Large intestine (tissue), 12 donors: ENCODE results near the gene MINDY3. TPM values are rescaled to one million over a fixed set of nuclear protein-coding genes. Genes with fewer than 3 reads are reported as not detected.
A peak's percentile ranks its signal among the peaks of the same experiment; 100 is the strongest.

Experiments used
- DNase-seq, 2 donors: peaks; one replicate each; pipeline versions ENCODE4 v3.0.0 to v3.0.0-alpha.2; 2013
- H3K27ac ChIP-seq: one replicate; pipeline ENCODE4 v1.5.1; 2013; ENCODE audit warnings: low read length
- H3K27me3 ChIP-seq: 2 replicates; pipeline ENCODE4 v1.6.1; 2013; ENCODE audit warnings: low read length; ENCODE audit not compliant: control insufficient read depth, insufficient read depth
- H3K36me3 ChIP-seq: 2 replicates; pipeline ENCODE4 v1.6.1; 2013; ENCODE audit warnings: low read length; ENCODE audit not compliant: control insufficient read depth, insufficient read depth
- H3K4me1 ChIP-seq: one replicate; pipeline ENCODE4 v1.6.1; 2013; ENCODE audit warnings: low read length; ENCODE audit not compliant: control insufficient read depth, insufficient read depth
- H3K4me3 ChIP-seq: one replicate; pipeline ENCODE4 v1.5.1; 2013; ENCODE audit warnings: low read length
- H3K9me3 ChIP-seq: one replicate; pipeline ENCODE4 v1.6.1; 2013; ENCODE audit warnings: mild to moderate bottlenecking, low read depth, low read length, moderate library complexity; ENCODE audit not compliant: control insufficient read depth
- WGBS: methylation state at CpG from one replicate; pipeline ENCODE4 v1.1.5; 2013; ENCODE audit warnings: low lambda C conversion rate; ENCODE audit not compliant: insufficient coverage; 5-methylcytosine and 5-hydroxymethylcytosine counted together
- long read RNA-seq, 11 donors: transcript quantifications; one replicate each; lab custom pipeline, GENCODE V29; 2026
- polyA plus RNA-seq: library from polyadenylated mRNA; unstranded; fragments of 120-200 nt; gene quantifications from one replicate; pipeline ENCODE4 v1.2.1, GENCODE V29; 2013

Gene MINDY3
- 28.3 TPM for polyA plus RNA-seq
- long read RNA-seq, donor 1, partial matches to known transcripts, result 0 of 4 reads
- long read RNA-seq, donor 1, other reads (novel, unspliced or antisense), result 0 of 4 reads
- long read RNA-seq, donor 2, partial matches to known transcripts, result 0 of 5 reads
- long read RNA-seq, donor 2, other reads (novel, unspliced or antisense), result 0 of 5 reads
- long read RNA-seq, donor 3, result 0 reads
- long read RNA-seq, donor 4, partial matches to known transcripts, result 0 of 1 reads
- long read RNA-seq, donor 4, other reads (novel, unspliced or antisense), result 0 of 1 reads
- long read RNA-seq, donor 5, partial matches to known transcripts, result 0 of 2 reads
- long read RNA-seq, donor 5, other reads (novel, unspliced or antisense), result 0 of 2 reads
- long read RNA-seq, donor 6, result 0 reads
- long read RNA-seq, donor 7, partial matches to known transcripts, result 0 of 3 reads
- long read RNA-seq, donor 7, other reads (novel, unspliced or antisense), result 0 of 3 reads
- long read RNA-seq, donor 8, partial matches to known transcripts, result 0 of 4 reads
- long read RNA-seq, donor 8, other reads (novel, unspliced or antisense), result 0 of 4 reads
- long read RNA-seq, donor 9, partial matches to known transcripts, result 0 of 6 reads
- long read RNA-seq, donor 9, other reads (novel, unspliced or antisense), result 0 of 6 reads
- long read RNA-seq, donor 10, partial matches to known transcripts, result 0 of 4 reads
- long read RNA-seq, donor 10, other reads (novel, unspliced or antisense), result 0 of 4 reads
- long read RNA-seq, donor 11, partial matches to known transcripts, result 0 of 3 reads
- long read RNA-seq, donor 11, other reads (novel, unspliced or antisense), result 0 of 3 reads

DNA sequence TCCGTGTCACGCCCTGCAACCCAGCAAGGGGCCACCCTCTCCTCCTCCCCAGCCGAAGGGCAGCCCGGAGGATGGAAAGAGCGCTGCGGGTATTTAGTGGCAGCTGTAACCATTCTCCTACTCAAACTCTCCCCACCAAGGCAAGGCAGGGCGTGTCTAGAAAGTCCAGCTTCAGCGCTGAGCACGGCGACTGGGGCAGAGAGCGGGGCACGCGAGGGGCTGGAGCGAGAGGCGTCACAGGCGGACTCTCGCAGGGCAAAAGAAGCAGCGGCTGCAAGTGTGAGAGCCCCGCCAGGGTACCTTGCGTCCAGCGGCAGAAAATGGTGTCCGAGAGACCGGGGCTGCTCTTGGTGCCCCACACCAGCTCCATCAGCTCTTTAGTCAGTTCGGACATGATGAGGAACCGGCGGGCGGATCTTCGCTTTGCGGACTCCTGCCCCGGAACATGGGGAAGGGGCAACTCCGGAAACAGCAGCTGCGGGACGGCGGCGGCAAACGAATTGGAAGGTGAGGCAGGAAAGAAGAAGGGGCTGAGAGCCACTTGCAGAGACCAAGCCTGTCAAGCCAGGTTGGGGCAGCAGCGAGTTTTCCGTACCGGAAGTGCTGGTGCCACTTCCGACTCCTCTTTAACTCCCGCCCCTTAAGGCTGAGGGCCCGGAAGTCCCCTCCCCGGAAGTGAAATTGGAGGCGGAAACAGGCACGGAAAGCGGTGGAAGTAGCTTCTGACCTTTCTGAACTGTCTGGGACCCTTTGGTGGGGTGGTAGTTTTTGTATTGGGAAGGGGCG, at the start of gene MINDY3:
TSS of gene MINDY3 (minus strand) at position 602 of the 786 bp plus-strand sequence. CDS start at position 394, 208 bp downstream.
- no CpG with 5 or more reads among the region's 47 CpGs for WGBS
- peak; percentile 76 to 87 for DNase-seq

DNA sequence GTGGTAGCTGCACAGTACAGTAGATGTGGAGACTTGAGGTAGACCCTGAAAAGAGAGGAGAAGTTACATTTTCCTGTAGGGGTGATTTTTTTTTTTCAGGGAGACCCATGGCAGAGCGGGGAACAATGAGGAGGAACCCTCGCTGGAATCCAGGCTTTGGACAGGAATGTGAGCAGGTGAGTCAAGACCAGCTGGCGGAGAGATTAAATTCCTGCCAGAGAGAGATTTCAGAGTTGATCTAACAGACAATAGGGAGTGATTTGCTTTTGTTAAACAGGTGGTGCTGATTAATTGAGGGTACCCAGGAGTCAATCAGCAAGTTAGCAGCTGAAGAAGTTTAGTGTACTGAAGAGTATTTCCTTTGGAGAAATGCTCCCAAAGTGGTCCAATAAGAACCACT, 41.6 kb upstream of the MINDY3 start:
- no CpG with 5 or more reads among the region's 3 CpGs for WGBS
- no peak overlapping the region for H3K27ac ChIP-seq
- no peaks in the 10 kb centered on the region for H3K9me3 ChIP-seq
- no peak for DNase-seq
- H3K36me3 ChIP-seq, result no peaks in the 10 kb centered on the region
- H3K4me3 ChIP-seq, result no peak overlapping the region
- H3K27me3 ChIP-seq, result peaks cover under 1% of the 10 kb centered on the region
- H3K4me1 ChIP-seq, result no peaks in the 10 kb centered on the region

More for the DNA sequence above, at the start of gene MINDY3:
- peaks cover 7% of the 10 kb centered on the region for H3K27me3 ChIP-seq
- no peaks in the 10 kb centered on the region for H3K9me3 ChIP-seq
- H3K4me3 ChIP-seq, result peak within 1 kb of the TSS; percentile 94
- H3K4me1 ChIP-seq, result peaks cover 3% of the 10 kb centered on the region
- H3K27ac ChIP-seq, result peak within 1 kb of the TSS; percentile 61
- H3K36me3 ChIP-seq, result no peaks in the 10 kb centered on the region

DNA sequence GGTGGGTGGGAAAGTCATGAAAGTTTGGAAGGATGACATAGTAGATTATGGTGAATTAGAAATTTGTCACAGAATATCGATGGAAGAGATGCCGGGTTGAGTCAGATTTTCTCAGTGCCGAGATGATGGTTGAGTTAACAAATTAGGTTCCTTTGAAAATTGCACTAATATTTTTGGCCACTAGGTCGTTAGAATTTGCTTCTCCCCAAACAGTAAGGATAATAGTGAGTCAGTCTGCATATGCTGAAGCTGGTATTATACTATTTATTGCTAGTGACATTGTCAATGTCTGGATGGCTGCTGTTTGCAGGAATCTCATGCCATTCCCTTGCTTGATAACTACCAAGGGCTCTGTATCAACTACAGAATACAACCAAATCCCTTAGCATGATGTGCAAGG, 37.7 kb upstream of the MINDY3 start:
- WGBS, result 83% methylated on average over 1 of the region's 4 CpGs

DNA sequence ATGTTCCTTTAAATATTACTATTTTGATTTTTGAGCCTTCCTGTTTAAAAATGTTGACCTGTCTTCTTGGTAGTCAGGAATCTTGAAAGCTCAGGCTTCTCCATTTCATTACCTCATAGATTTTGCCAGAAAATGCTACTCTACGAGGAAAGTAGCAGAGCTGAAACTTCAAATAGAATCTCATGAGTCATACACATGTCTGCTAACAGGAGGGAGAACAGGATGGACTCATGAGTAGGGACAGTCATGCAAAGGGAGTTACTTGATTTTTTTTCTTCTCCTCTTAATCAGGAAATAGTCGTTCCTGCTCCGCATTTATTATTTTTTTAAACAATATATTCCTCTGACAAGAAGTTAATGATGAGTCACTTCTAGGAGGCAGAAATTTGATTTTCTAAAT, 37.0 kb upstream of the MINDY3 start:
- H3K4me3 ChIP-seq, result no peak overlapping the region
- 86% methylated on average over 3 of the region's 3 CpGs for WGBS
- H3K27me3 ChIP-seq, result peaks cover 6% of the 10 kb centered on the region
- H3K27ac ChIP-seq, result no peak overlapping the region
- H3K36me3 ChIP-seq, result no peaks in the 10 kb centered on the region
- no peaks in the 10 kb centered on the region for H3K4me1 ChIP-seq
- no peaks in the 10 kb centered on the region for H3K9me3 ChIP-seq
- no peak for DNase-seq

More for the DNA sequence above, 37.7 kb upstream of the MINDY3 start:
- Histone ChIP-seq H3K4me1 (no peaks in the 10 kb centered on the region), H3K27ac (no peak overlapping the region), H3K4me3 (no peak overlapping the region), H3K27me3 (peaks cover 6% of the 10 kb centered on the region), H3K36me3 (no peaks in the 10 kb centered on the region), H3K9me3 (no peaks in the 10 kb centered on the region)
- DNase-seq, result no peak

DNA sequence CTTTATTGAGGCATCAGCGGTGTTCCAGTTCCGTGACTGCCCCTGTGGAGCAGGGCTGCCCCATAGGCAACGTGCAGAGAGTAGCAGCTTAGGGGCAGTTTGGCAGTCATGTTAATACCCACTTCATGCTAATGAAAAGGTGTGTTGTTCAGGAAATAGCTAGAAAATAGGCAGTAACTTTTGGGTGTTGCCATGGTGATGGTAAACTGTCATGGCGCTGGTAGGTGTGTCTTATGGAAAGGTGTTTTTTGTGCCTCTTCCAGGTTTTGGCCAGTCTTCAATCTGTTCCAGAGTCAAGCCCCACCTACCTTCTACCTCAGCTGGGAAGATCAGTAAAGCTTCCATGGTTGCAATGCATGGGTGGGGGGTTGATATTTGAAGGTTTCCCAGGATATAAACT, 36.3 kb upstream of the MINDY3 start:
- Histone ChIP-seq H3K9me3 (no peaks in the 10 kb centered on the region), H3K4me1 (no peaks in the 10 kb centered on the region), H3K36me3 (no peaks in the 10 kb centered on the region), H3K27ac (no peak overlapping the region), H3K27me3 (peaks cover 6% of the 10 kb centered on the region), H3K4me3 (no peak overlapping the region)
- WGBS, result 80% methylated on average over 1 of the region's 4 CpGs
- no peak for DNase-seq

DNA sequence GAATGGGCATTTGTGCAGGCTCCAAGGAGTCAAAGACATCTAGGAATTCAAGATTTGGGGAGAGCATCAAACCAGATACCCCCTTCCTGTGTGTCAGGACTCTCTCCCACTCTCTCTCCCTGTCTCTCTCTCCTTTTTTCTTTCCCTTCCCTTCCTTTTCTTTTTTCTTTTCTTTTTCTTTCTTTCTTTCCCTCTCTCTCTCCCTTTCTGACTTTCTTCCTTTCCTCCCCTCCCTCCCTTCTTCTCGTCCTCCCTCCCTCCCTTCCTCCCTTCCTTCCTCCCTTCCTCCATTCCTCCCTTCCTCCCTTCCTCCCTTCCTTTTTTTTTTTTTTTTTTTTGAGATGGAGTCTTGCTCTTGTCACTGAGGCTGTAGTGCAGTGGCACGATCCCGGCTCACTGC, 24.1 kb upstream of the MINDY3 start:
- 100% methylated on average over 1 of the region's 3 CpGs for WGBS
- Histone ChIP-seq H3K27me3 (no peaks in the 10 kb centered on the region), H3K36me3 (no peaks in the 10 kb centered on the region), H3K9me3 (no peaks in the 10 kb centered on the region), H3K27ac (no peak overlapping the region), H3K4me3 (no peak overlapping the region), H3K4me1 (no peaks in the 10 kb centered on the region)
- DNase-seq, result no peak

DNA sequence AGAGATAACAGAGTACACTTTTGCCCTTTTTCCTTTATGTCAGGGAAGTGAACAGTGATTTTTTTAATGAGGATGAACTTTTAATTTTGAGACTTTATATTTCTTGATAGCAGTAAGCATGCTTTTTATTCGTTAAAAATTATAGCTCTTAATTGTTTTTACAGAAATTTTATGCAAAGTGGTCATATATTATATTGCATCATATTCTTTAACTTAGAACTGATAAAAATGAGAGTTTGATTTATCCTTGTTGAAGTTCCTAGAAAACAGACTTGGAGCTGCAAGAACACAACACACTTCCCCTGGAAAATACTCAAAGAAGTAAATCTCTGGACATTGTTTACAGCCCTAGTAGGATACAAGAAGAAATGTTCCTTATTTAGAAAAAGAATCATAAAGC, 21.2 kb upstream of the MINDY3 start:
- H3K36me3 ChIP-seq, result no peaks in the 10 kb centered on the region
- H3K4me3 ChIP-seq, result no peak overlapping the region
- no peak overlapping the region for H3K27ac ChIP-seq
- H3K9me3 ChIP-seq, result no peaks in the 10 kb centered on the region
- WGBS, result 89% methylated on average over 1 of the region's 1 CpG
- DNase-seq, result no peak
- H3K4me1 ChIP-seq, result no peaks in the 10 kb centered on the region
- H3K27me3 ChIP-seq, result peaks cover 3% of the 10 kb centered on the region

DNA sequence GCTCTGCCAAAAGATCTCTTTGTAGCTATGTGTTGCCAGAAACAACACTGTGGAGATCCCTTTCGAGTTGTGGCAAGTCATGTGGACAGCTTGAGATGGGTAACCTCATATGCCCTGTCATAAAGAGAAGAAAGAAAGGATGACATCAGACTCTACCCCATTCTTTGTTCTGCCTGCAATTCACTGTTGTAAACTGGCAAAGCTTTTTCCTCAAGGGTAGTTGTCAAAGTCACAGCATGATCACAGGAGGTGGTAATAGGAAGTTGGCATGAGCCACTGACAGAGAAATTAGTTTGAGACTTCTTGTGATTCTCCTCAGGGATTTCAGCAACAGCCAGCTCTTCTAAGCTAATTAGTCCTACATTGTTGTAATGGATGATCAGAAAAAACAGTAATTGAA, 19.4 kb upstream of the MINDY3 start:
- no peak for DNase-seq
- WGBS, result no CpG with 5 or more reads among the region's 1 CpG
- Histone ChIP-seq H3K27me3 (peaks cover 3% of the 10 kb centered on the region), H3K9me3 (no peaks in the 10 kb centered on the region), H3K4me3 (no peak overlapping the region), H3K4me1 (no peaks in the 10 kb centered on the region), H3K27ac (no peak overlapping the region), H3K36me3 (no peaks in the 10 kb centered on the region)

DNA sequence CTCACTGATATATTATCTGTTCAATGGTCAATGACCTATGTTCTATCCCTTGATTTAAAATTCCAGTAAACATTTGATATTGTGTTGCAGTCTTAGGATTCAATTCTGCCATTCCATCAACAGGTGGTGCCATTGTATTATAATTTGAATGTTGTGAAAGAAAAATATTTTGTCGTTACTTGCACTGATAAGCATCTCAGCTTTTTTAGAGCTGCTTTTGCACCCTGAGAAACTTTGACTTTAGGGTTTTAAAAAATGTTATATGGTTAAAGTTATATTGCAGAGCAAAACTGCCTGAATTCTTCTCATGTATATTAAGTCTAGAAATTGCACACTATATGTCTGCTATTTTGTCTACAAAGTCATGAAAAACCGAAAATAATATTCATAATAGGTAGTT, 18.8 kb upstream of the MINDY3 start:
- Histone ChIP-seq H3K4me3 (no peak overlapping the region), H3K27me3 (peaks cover 3% of the 10 kb centered on the region), H3K27ac (no peak overlapping the region), H3K36me3 (no peaks in the 10 kb centered on the region), H3K4me1 (no peaks in the 10 kb centered on the region), H3K9me3 (no peaks in the 10 kb centered on the region)
- DNase-seq, result no peak
- no CpG with 5 or more reads among the region's 2 CpGs for WGBS
